ENCODE results near the gene FES.

DNA sequence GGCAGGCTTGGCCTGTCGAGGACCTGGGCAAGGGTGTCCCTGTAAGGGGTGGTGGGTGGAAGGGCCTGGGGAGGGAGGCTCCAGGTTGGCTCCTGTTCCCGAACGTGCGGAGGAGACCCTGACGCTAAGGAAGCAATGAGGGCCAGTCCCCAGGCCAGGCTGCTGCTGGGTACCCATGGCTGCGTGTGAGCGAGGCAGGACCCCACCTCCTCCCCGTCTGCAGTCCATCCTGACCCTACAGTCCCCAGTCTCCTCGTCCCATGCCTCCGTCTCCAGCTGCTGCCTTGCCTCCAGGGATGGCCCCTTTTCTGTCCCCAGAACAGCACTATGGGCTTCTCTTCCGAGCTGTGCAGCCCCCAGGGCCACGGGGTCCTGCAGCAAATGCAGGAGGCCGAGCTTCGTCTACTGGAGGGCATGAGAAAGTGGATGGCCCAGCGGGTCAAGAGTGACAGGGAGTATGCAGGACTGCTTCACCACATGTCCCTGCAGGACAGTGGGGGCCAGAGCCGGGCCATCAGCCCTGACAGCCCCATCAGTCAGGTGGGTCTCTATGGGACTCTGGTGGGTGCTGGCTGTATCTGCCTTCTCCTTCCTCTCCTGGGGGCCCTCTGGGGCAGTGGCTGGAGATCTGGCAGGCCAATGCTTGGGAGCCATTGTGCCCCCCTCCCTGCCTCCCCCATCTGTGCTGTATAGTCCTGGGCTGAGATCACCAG, 571 bp downstream of the FES start:
- no peak for TF ChIP-seq TAF1 (IDR thresholded peaks at IDR 0.05; ENCODE audit: borderline replicate concordance, low read depth, low read length)
- TF ChIP-seq FOS (IDR thresholded peaks at IDR 0.05; ENCODE audit: borderline replicate concordance, extremely low read depth, insufficient read length), result no peak
- no peak for TF ChIP-seq DPF2 (IDR thresholded peaks at IDR 0.05)
- TF ChIP-seq EZH2 (IDR thresholded peaks at IDR 0.05; ENCODE audit: borderline replicate concordance, control insufficient read depth, low read depth, low read length), result no peak
- TF ChIP-seq CTCF (IDR thresholded peaks at IDR 0.05 in 2 of 3, conservative IDR thresholded peaks at IDR 0.05 in 1 of 3; ENCODE audit: control insufficient read depth in 2 of 3, extremely low read depth in 1 of 3, insufficient read depth in 1 of 3, low read depth in 3 of 3, low read length in 3 of 3), result no peak
- no peak for TF ChIP-seq SIX5 (IDR thresholded peaks at IDR 0.05; ENCODE audit: low read depth, low read length, severe bottlenecking)
- no peak for TF ChIP-seq IKZF2 (IDR thresholded peaks at IDR 0.05)
- TF ChIP-seq EP300 (IDR thresholded peaks at IDR 0.05; ENCODE audit: borderline replicate concordance in 1 of 2, control insufficient read depth in 1 of 2, low read depth in 2 of 2, low read length in 2 of 2), result no peak
- no peak for TF ChIP-seq MEF2A (IDR thresholded peaks at IDR 0.05; ENCODE audit: insufficient read depth, low read depth, low read length)

All from GM12878 (cell line).